Activated gamma-delta T cell treated with Interleukin-2 at 50 U/mL for 16 hours (primary cell): Measurements from ENCODE around the gene DCAF4.
A peak's percentile ranks its signal among the peaks of the same experiment; 100 is the strongest.
"Not testable (repeated sequence)": the region's sequence is repeated elsewhere in the genome, so short reads cannot be mapped to it uniquely, and the experiment has no call there.

Experiments
- DNase-seq: peaks from one replicate; pipeline ENCODE4 v3.0.0-alpha.2; 2020

Gene DCAF4

DNA sequence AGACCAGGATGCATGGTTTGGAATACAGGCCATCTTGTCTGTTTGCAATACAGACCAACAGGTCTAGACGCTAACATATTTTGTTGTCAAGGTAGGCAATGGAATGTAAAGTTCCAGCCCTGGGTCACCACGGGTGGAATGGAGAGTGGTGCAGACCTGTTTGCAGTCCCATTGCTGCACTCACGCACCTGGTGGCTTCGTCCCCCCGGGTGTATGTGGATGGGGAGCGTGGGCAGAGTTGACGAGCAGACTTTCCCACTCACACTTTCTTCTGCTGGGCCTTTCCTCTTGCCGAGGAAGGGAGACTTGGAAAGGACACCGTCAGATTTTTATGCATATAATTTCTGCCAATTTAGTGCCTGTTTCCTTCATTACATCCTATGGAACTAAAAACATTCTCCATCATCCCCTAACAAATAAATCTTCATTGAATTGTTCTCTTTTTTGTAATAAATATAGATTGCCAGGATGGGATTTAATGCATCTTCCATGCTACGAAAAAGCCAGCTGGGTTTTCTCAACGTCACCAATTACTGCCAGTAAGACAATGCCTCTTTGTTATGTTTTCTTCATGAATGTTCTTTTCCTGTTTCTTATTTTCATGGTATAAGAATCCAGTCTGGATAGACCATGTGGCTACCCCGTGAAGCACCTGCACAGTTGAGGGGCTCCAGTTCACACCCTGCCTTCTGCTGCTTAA is 15.2 kb downstream of the DCAF4 start:
- no peak for DNase-seq

DNA sequence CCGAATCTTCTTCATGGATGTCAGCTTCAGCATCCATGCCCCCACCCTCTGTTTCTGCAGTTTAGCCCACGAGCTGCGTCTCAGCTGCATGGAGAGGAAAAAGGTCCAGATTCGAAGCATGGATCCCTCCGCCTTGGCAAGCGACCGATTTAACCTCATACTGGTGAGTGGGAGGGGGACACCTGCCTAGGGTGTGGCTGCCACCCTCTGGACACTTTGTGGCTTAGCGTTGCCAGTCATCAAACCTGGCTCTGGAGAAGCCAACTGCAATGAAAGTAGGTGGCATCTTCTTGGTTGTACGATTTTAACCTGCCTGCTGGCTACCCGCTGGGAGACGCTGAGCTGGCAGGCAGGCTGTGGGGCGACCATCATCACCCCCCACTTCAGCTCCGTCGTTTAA is 16.7 kb downstream of the DCAF4 start:
- DNase-seq, result no peak

DNA sequence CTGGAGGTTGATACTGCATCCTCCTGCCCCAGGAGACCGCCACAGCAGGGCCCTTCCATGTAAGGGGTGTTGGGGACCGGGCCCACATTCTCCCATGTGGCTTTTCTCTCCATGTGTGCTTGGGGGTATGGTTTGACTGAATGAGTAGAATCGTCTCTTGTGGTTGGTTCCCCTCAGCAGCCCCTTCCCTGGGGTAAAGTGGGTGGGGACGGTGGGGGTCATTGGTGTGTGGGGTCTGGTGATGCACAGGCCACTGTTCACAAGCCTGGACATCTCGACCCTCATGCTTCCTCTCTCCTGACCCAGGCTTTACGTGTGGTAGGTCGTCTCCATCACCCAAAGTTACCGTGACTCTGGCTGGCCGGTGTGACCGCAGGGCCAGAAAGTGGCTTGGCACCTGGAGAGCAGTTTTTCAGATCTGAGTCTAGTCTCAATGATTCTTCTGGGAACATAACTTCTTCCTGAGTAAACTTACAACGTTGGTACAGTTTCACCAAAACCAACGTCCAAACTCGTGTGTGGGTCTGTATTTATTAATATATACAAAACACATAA is 17.7 kb downstream of the DCAF4 start:
- DNase-seq, result no peak

DNA sequence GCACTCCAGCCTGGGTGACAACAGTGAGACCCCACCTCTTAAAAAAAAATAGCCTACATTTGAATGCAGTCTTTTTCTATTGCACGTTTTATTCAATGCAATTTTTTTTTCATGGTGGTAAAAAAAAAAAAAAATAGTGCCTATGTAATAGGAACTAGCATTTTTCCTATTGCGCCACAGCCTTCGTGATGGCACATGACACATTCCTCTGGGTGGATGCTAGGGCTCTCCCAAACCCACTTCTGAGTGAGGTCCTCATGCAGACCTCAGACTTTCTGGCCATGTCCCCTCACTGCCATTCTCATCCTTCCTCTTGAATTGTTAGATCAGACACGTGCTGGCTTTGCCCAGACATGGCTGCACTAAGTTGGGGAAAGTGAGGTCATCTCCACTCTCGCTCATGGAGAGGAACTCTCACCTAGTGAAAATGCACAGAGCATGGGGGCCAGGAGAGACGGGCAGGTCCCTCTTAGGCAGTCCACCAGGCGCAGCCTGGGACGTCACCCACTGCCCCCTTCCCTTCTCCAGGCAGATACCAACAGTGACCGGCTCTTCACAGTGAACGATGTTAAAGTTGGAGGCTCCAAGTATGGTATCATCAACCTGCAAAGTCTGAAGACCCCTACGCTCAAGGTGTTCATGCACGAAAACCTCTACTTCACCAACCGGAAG is 19.2 kb downstream of the DCAF4 start:
- DNase-seq, result no peak

DNA sequence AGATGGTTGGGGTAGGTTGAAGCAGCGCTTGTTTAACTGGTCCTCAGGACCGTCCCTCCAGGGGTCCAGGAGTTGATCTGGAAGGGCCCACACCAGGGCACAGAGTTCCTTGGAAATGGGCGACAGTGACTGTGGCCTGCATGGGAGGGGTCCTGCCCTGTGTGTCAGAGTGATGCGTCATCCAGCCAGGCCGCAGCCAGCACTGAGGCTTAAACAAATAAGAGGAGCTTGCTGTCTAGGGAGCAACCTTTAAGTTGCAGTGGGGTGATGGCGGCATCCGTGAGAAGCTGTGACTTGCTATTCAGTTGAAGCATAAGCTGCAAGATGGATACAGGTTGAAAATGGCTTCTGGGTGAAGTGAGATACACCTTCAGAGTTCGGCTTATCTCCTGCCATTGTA is 20.2 kb downstream of the DCAF4 start:
- DNase-seq, result no peak

DNA sequence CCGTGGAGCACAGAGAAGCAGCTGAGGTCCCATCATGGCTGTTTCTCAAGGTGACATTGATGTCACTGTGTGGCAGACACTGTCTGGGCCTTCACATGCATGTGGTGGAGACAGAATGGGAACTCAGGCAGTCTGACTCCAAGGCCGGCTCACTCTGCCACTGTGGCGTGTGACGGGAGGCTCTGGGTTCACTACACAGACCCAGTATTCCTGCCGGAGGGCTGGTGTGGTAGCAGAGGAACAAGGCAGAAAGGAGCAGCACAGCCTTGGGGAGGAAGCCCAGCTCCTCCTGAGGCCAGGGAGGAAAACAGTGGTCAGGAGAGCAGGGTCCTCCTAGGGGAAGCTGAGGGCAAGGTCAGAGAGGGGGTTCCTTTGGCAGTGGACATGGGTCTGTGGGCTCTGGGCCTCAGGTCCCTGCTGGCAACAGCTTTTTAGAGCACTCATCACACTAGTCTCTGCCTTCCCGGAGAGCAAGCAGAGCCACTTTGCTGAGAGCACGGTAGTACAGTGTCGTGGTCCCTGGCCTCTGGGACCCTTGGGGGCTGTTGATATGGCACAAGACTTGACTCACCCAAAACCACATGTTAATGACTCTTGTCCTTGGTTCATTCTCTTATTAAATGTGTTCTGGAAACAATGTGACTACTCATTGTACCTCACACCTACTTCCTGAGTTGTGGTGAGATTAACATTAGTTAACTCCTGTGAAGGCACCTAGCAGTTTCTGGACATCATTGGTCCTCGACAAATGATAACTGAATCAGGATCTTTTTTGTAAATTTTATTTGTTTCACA is 21.3 kb downstream of the DCAF4 start:
- DNase-seq, result no peak

DNA sequence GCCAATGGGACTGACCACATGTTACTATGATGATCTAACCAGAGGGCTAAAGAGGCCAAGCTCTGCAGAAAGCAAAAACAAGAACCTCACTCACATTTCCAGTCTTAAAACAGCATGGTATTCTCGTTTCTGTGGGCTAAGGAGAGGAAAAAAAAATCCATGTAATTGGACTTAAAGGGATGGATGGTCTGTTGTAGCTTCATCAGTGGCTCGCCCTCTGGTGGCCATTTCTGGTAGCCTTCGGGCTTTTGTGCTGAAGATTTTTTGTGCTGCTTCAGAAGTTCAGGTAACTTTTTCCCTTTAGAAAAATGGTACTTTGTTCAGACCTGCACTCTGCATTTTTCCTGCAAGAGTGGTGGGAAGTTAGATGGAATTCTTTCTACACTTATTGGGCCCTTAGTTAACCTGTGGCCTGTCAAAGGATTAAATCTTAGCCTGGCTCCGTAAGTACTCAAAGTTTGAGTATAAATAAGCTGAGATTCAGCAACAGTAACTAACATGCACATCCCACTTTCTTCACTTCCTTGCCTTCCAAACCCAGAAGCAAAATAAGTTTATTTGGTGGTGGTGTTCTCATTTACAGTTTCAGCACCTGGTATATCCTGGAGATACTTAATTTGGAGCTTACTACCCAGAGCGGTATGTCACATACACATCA is 22.3 kb downstream of the DCAF4 start:
- DNase-seq, result peak; percentile 61

DNA sequence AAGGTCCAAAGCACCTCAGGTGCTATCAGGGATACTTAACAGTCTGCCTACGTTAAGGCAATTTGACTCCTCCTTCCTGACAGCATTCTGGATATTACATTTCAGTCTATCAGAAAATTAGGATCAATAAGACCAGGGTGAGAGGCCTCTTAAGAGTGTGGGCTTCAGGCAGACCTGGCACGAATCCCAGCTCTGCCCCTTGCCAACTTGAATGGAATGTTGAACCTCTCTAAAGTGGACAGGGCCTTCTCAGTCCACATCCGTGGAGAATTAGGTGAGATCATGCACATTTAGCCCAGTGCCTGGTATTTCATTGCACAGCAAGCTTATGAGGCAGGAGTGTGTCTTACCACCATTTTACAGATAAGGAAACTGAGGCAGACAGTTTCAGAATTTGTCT is 25.9 kb downstream of the DCAF4 start:
- DNase-seq, result no peak

DNA sequence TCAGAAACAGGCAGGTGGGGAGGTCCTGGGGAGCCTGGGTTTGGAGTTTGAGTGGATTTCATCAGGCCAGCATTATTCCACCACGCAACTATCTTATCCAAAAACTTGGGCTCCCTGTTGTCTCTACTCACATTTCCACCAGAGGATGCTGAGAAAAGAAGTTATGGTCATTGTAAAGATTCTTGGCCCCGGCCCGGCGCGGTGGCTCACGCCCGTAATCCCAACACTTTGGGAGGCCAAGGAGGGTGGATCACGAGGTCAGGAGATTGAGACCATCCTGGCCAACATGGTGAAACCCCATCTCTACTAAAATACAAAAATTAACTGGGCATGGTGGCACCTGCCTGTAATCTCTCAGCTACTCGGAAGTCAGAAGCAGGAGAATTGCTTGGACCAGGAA is 30.5 kb downstream of the DCAF4 start:
- not testable (repeated sequence) for DNase-seq

DNA sequence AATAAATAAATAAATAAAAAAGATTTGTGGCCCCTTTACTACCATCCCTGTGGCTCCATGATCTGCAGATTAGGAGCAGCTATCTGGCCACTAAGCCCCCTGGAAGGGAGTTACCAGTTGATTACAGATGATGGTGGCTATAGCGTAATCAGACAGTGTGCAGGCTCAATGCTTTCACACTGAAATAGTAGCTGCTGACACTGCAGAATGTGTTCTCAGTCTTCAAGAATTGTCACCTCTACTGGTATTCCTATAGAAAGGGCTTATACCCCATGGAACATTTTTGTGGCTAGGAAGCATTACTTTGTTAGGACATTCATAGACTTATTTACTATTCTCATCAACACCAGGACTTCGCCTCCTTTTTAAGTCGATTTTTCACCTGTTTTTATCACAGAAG is 30.9 kb downstream of the DCAF4 start:
- DNase-seq, result no peak

DNA sequence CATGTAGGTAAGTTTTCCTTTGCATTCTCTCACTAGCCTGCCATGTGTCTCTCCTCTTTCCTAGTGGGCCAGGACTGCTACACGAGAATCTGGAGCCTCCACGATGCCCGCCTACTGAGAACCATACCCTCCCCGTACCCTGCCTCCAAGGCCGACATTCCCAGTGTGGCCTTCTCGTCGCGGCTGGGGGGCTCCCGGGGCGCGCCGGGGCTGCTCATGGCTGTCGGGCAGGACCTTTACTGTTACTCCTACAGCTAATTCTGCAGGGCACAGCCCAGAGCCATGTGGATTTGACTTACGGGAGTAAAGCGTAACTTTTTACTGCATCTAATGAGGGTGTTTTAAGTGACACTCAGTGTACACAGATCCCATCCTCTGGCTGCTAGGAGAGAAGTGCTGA is 32.3 kb downstream of the DCAF4 start:
- DNase-seq, result no peak

DNA sequence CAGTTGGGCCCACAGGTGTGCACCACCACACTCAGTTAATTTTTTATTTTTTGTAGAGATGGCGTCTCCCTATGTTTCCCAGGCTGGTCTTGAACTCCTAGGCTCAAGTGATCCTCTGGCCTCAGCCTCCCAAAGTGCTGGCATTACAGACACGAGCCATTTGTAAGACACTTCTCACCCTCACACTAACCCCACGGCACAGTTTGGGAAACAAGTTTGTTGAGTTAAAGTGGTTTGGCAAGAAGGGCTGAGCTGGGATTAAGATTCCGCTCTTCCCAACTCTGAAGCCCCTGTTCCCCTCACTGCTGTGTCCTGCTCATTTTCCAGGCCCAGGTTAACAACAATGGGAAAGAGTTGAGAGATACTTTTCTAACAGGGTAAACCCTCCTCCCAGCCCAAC is 34.8 kb downstream of the DCAF4 start:
- not testable (repeated sequence) for DNase-seq

DNA sequence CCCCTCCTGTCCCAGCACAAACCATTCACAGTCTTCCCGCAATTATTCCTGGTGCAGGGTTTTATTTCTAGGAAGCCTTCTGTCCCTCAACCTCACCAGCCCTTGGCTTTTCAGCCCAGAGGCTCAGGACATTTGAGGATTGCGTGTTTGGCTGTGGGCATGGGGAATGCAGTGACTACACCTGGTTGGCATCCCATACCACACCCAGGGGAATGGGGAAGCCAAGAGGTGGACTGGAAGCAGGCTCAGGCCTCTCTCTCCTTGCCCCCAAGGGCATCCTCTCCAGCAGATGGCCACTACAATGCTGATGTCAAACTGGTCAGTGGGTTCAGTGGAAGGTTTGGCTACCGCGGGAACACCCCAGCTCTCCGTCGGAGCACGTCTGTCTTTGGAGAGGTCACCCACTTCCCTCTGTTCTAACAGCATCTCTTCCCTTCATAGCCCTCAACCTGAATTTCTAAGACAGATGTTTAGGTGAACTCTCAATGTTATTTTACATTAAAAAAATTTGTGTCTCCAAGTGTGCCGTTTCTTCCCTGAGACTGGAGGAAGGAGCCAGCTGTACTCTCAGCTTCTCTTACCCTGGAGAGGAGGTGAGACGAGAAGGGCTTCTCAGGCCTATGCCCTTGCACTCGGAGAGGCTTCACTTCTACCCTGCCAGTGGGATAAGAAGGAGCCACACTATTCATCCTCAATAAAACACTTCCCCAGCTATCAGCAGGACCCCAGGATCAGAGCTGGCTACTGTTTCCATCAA is 35.5 kb downstream of the DCAF4 start:
- no peak for DNase-seq

DNA sequence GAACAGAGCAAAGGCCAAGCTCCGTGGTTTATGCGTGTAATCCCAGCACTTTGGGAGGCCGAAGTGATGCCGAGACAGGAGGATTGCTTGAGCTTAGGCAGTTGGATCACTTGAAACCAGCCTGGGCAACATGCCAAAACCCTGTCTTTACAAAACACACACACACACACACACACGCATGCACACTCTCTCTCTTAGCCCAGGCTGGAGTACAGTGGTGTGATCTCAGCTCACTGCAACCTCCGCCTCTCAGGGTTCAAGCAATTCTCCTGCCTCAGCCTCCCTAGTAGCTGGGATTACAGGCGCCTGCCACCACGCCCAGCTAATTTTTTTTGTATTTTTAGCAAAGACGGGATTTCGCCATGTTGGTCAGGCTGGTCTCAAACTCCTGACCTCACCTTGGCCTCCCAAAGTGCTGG is 36.1 kb downstream of the DCAF4 start:
- DNase-seq, result not testable (repeated sequence)

DNA sequence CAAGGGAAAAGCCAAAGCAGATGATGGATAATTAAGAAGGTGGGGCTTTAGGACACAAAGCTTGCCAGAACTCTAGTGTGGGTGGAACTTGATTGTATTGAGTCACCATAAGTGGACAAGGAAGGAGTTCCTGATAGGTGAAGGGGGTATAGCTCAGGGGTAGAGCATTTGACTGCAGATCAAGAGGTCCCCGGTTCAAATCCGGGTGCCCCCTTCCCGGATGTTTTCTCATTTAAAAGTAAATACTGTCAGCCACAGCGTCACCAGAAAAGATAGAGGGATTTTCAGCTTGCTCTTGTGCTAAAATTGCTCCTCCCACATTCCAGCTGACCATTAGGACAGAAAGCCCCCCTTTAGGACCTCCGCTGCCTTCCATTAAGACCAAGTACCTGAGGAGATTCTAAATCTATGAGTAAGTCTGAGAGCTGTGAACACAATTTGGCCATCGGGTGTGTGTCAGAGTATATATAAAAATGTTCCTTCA is 36.6 kb downstream of the DCAF4 start:
- no peak for DNase-seq

DNA sequence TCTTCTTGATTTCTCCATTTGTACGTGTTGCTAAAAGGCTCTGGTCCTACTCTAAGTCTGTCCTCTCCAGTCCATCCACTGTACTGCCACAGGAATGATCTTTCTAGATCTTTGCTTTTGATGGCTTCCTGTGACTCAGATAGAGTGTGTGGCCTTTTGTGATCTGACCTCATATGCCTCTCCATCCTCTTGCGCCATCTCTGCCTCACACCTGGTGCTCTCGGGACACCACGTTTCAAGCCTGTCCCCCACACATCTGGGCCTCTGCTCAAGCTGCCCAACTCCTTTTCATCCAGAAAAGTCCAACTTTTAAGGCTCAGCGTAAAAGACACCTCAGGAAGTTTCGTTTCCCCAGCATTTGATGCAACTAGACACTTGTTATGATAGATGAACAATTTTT is 39.0 kb downstream of the DCAF4 start:
- DNase-seq, result no peak

DNA sequence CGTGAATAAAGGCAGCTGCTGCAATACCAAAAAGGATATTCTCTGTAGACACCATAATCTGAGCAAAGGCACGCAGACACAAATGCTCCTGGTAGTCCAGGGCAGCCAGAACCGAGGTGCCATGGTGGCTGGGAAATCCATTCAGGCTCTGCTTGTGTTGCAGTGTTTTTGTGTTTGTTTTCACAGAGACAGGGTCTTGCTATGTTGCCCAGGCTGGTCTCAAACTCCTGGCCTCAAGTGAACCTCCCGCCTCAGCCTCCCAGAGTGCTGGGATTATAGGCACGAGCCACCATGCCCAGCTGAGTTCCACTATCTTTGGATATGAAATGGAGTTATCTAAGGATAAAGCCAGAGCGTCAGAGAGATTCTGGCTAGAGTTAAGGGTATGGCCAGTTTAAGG is 39.8 kb downstream of the DCAF4 start:
- DNase-seq, result no peak

DNA sequence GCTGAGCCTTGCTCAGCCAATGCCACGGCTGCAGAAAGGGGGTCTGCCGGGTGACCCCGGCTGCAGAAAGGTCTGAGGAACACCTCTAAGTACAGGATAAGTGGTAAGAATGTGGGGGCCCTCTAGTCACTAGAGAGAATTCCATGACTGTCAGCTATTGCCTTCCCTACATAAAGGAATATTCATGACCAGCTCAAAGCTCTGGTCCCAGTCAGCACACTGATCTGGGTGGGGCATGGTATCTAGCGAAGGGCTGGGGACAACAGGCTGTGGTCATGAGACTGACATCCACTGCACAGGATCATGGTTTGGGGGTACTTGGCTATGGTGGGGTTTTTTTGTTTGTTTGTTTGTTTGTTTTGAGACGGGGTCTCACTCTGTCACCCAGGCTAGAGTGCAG is 42.1 kb downstream of the DCAF4 start:
- no peak for DNase-seq

DNA sequence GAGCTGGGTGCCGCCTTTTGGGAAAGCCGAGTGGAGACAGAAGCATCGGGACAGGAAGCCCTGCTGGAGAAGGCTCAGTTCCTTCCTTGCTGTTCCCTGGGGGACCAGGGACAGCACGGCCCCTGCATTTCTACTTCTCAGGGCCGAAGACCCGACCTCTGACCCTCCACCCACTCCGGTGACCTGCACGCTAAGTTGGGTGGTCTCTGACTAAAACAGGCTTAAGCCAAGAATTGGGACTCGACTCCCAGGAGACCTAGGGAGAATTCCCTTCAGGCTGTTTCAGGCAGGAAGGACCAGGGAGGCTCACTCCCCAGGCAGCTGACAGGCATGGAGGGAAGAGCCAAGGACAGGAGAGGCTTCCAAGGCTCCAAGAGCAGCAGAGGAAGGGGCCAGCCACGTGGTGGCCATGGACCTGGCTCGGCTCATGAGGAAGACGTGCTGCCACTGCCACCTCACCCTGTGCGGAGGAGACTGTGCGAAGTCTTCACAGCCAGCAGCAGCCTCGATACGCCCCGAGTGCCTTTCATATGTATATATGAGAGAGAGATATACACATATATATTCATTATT is 43.9 kb downstream of the DCAF4 start:
- no peak for DNase-seq

DNA sequence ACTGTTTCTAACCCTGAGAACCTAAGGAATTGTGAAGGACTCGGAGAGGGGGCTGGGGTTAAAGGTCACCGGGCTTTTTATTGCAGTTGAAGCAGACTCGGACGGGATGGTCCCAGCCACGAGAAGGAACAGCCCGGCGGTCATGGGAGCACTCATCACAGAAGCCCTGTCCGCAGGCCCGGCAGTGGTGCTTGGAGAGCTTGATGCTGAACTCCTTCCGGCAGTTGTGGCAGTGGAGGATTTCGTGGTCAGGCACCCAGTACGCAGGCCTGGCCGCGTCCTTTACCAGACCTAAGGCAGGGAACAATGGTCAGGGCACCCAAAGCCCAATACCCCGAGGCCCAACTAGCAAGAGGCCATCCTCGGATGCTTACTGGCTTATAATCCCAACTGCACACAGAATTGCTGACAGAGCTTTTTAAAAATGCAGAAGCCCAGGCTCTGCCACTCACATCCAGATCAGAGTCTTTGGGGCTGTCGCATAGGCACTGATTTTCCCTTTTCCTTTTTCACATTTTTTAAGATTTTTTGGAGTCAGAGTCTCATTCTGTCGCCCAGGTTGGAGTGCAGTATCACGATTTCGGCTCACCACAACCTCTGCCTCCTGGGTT is 44.7 kb downstream of the DCAF4 start:
- DNase-seq, result no peak

DNA sequence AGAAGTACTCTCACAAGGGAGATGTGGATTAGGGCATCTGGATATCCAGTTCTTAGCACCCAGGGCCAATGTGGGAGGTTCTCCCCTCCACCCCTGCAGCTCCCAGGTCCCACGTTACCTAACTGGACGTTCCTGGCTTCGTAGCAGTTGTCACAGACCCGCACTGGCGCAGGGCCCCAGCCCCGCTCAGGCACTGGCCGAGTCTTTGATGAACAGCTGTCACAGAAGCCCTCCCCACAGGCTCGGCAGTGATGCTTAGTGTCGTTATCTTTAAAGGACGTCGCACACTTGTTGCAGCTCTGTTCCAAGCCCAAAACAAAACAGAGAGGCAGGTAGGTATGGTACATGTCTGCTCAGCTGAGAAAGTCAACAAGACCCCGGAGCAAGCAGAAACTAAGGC is 48.4 kb downstream of the DCAF4 start:
- no peak for DNase-seq
